HG02678 (cell line): ENCODE data around the gene TMEM63C.
"Not testable (repeated sequence)": the region's sequence is repeated elsewhere in the genome, so short reads cannot be mapped to it uniquely, and the experiment has no call there.

Experiments used
- ATAC-seq: cut with Tn5 transposase; IDR thresholded peaks from one replicate; pipeline ENCODE4 v1.9.1; 2021; ENCODE audit warnings: mild to moderate bottlenecking, moderate library complexity; ENCODE audit not compliant: unreplicated experiment

TMEM63C gene

GRCh38 chr14:77275041-77275580 lies 93.5 kb downstream of the TMEM63C start:
- no peak for ATAC-seq

- ATAC-seq = no peak
Observed at GRCh38 chr14:77275601-77276017, 94.0 kb downstream of the TMEM63C start.

GRCh38 chr14:77276295-77276935 lies 94.8 kb downstream of the TMEM63C start:
- ATAC-seq = no peak

- ATAC-seq = no peak
Observed at GRCh38 chr14:77276959-77277358, 95.4 kb downstream of the TMEM63C start.

- ATAC-seq = no peak
Observed at GRCh38 chr14:77278461-77279230, 97.0 kb downstream of the TMEM63C start.

GRCh38 chr14:77279719-77280118 lies 98.1 kb downstream of the TMEM63C start:
- no peak for ATAC-seq

GRCh38 chr14:77280921-77281320 lies 99.3 kb downstream of the TMEM63C start:
- ATAC-seq = not testable (repeated sequence)

GRCh38 chr14:77281852-77282410 lies 100.3 kb downstream of the TMEM63C start:
- no peak for ATAC-seq

GRCh38 chr14:77284066-77284465 lies 102.5 kb downstream of the TMEM63C start:
- ATAC-seq = no peak

GRCh38 chr14:77284466-77284865 lies 102.9 kb downstream of the TMEM63C start:
- no peak for ATAC-seq

- ATAC-seq = no peak
Observed at GRCh38 chr14:77286576-77286975, 105.0 kb downstream of the TMEM63C start.

- no peak for ATAC-seq
Observed at GRCh38 chr14:77290705-77291104, 109.1 kb downstream of the TMEM63C start.

GRCh38 chr14:77296155-77296554 lies 114.6 kb downstream of the TMEM63C start:
- no peak for ATAC-seq

GRCh38 chr14:77296906-77297305 lies 115.3 kb downstream of the TMEM63C start:
- ATAC-seq = no peak

- ATAC-seq = no peak
Observed at GRCh38 chr14:77299771-77300170, 118.2 kb downstream of the TMEM63C start.

- peak; percentile 59 for ATAC-seq
Observed at GRCh38 chr14:77301103-77301502, 119.5 kb downstream of the TMEM63C start.

GRCh38 chr14:77302926-77303325 lies 121.3 kb downstream of the TMEM63C start:
- no peak for ATAC-seq

GRCh38 chr14:77303417-77304156 lies 122.0 kb downstream of the TMEM63C start:
- no peak for ATAC-seq

- ATAC-seq = no peak
Observed at GRCh38 chr14:77305696-77306095, 124.1 kb downstream of the TMEM63C start.

GRCh38 chr14:77306416-77306815 lies 124.8 kb downstream of the TMEM63C start:
- ATAC-seq = no peak

GRCh38 chr14:77306851-77307496 lies 125.4 kb downstream of the TMEM63C start:
- ATAC-seq = no peak
